GM18505 (cell line): ENCODE results near the gene SEMA6B.

ENCODE experiments used
- ATAC-seq: cut with Tn5 transposase; IDR thresholded peaks from one replicate; pipeline ENCODE4 v1.9.1; 2021; ENCODE audit not compliant: unreplicated experiment
- POLR2A ChIP-seq: IDR thresholded peaks from 4 replicates; pipeline ENCODE4 v1.6.1; 2011; ENCODE audit warnings: borderline replicate concordance; ENCODE audit not compliant: insufficient read depth, insufficient read length; ENCODE audit errors: extremely low read depth

SEMA6B gene

DNA sequence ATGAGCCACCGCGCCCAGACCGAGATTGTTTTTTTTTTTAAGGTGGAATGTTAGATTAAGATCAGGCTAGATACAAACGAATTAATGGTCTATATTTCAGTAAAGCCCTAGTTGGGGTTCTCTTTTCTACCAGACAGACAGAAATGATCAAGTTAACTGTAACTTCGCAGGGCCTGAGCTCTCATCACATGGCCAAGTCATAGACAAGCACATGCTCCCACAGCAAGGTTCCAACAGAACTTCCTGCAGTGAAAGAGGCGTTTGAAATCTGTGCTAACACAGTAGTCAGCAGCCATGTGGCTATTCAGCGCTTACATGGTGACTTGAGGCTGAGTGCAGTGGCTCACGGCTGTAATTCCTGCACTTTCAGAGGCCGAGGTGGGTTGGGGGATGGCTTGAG lies 34.7 kb upstream of the SEMA6B start:
- ATAC-seq: no peak

DNA sequence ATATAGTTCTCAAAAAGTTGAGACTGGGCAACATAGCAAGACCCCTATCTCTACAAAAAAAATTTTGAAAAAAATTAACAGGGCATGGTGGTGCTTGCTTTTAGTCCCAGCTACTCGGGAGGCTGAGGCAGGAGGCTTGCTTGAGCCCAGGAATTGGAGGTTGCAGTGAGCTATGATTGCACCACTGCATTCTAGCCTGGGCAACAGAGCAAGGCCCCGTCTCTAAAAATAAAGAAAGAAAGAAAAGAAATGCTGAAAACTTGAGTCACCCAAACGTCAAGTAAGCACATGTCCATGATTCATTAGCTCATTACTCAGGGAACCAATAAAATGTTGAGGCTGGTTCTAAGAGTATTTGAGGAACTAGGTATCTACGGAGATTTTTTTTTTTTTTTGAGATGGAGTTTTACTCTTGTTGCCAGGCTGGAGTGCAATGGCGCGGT lies 33.9 kb upstream of the SEMA6B start:
- ATAC-seq: no peak
- no peak for TF ChIP-seq POLR2A

More for the DNA sequence above, 34.7 kb upstream of the SEMA6B start:
- no peak for TF ChIP-seq POLR2A

DNA sequence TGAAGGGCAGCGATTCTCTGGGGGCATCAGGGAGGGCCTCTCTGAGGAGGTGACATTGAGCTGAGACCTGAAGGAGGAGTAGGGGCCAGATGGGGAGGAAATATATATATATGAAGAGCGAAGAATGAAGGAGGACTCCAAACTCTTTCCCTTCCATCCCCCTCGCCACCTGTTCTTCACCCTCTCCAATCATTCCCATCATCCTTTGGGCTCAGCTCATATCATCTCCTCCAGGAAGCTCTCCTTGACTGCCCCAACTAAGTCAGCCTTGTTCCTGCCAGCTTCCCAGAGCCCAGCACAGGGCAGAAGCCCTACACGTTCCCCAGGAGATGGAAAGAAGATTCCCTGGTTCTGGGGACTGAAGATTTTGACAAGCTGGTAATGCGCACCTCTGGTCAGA lies 33.0 kb upstream of the SEMA6B start:
- no peak for TF ChIP-seq POLR2A
- ATAC-seq: no peak

DNA sequence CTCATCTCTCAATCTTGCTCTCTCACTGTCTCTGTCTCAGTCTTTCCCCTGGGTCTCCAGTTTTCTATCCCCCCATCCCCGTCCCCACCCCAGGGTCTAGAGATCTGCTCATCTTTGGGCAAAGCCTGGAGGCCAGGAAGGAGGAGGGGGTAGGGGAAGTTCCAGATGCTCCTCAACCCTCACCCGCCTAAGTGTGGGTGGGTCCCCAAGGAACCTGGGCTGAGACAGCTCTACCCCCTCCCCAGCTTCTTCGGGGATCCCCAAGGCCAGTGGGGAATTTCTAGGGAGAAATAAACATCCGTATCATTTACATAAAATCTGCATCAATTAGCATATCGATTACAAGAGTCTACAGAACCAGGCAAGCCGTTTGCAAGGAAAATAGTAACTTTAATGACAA lies 31.8 kb upstream of the SEMA6B start:
- no peak for ATAC-seq
- TF ChIP-seq POLR2A: no peak

DNA sequence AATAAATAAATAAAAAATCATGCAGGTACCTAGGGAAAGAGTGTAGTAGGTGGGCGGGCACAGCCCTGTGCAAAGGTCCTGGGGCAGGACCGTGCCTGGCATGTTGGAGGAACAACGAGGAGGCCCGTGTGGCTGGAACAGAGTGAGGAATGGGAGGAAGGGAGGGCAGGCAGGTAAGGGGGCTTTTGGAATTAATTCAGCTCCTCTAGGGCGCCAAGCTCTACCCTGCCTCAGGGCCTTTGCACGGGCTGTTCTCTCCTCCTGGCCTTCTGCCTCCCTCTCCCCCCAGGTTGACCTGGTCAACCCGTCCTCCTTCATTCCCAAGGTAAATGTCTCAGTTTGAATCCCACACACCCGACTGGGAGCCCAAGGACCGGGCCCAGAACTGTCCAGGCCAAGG lies 31.1 kb upstream of the SEMA6B start:
- TF ChIP-seq POLR2A: no peak

DNA sequence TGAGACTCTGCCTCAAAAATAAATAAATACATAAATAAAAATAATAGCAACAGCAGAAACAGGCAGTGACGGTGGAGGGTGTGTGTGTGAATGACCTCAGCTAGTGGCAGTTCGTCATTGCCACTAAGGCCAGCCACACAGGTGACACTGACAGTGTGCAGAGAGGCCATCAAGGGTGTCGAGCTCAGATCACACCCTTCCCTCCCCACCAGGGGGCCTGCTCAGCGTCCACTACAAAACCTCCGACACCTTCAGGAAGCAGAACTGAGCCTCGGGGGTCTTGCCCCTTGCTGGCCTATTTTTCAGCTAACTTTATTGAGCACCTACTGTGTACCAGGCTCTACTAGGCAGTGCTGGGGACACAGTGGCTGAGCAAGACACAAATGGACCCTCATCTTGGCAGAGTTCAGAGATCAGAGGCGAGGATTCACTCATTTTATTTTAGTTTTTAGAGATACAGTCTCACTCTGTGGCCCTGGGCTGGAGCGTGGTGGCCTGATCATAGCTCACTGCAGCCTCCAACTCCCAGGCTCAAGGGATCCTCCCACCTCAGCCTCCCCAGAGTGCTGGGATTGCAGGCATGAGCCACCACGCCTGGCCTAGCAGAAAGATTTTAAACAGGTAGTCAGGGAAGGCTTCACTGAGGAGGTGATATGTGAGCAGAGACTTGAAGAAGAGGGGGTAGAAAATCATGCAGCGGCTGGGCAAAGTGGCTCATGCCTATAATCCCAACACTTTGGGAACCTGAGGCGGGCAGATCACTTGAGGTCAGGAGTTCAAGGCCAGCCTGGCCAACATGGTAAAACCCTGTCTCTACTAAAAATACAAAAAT lies 30.3 kb upstream of the SEMA6B start:
- ATAC-seq: no peak
- no peak for TF ChIP-seq POLR2A

More for the DNA sequence above, 31.1 kb upstream of the SEMA6B start:
- ATAC-seq: no peak

DNA sequence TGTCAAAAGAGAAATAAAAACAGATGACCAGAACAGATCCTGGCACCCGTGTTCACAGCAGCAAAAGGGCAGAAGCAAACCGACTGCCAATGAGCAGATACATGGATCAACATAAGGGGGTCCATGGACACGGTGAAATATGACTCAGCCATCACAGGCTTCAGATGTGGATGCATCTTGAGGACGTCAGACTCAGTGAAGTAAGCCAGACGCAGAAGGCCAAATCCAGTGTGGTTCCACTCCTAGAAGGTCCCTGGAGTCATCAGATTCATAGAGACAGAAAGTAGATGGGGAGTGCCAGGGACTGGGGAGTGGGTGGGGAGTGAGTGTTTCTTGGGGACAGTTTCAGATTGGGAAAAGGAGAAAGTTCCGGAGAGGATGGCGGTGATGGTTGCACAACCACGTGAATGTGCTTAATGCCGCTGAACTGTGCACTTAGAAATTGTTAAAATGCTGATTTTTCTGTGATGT lies 28.8 kb upstream of the SEMA6B start:
- no peak for ATAC-seq
- no peak for TF ChIP-seq POLR2A

DNA sequence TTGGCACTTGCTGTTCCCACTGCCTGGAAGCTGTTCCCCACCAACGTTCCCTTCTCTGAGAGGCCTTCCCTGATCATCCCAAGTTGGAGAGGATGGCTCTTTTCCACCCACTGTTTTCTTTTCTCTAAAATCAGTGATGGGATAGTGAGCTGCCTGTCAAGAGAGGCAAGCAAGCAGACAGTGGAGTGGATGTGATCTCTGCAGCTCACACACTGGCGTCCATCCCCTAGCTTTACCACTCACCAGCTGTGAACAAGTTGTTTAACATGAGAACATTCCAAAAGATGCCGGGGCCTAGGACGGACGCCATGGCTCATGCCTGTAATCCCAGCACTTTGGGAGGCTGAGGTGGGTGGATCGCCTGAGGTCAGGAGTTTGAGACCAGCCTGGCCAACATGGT lies 28.0 kb upstream of the SEMA6B start:
- ATAC-seq: no peak

DNA sequence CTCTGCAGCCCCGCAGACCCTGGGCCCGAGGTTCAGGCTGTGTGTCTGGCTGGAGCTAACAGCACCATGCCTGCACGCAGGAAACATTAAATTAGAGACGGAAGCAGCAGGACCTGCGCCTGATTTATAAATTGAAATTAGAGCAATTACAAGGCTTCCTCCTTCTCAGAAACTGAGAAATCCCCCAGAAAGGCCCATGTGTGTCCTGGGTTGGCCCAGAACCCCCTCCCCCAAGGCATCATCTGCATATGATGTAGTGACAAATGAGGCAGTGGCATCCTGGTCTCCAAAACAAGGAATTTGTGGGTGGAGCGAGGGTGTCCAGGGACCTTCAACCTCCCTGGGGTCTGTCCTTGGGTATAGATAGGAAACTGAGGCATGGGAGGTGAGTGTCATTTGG lies 27.2 kb upstream of the SEMA6B start:
- TF ChIP-seq POLR2A: no peak
- no peak for ATAC-seq

More for the DNA sequence above, 28.0 kb upstream of the SEMA6B start:
- TF ChIP-seq POLR2A: no peak

DNA sequence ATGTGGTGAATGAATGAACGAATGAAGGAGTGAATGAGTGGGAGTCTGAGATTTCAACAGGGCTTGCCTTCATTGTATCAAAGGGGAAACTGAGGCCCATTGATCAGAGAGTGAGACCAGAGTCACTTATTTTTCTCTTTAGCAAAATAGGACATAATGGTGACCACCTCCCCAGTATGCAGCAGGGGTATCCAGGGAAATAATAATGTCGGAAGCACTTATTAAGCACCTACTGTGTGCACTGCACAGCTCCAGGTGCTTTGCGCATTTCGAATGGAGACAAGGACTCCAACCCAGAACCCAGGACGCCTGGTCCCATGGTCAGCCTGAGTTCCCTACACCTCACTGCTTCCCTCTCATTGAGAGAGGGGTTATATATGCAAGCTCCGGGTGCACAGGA lies 26.8 kb upstream of the SEMA6B start:
- no peak for TF ChIP-seq POLR2A
- ATAC-seq: no peak

DNA sequence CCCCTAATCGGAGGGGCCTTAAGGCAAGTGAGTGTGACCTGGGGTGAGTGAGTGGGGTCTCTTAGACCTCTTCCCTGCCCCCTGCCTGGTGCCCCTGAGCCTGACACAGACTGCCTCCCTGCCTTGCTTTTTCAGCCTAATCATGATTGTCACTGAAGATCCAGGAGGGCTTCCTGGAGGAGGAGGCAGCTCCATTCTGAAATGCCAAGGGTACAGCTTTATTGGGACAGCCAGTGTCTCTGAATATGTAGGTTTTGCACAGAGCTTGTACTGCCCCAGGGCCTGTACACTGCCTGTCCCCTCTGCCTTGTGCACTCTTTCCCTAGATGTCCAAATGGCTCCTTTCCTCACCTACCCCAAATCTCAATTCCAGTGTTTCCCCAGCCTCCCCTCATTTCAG lies 26.1 kb upstream of the SEMA6B start:
- TF ChIP-seq POLR2A: no peak
- ATAC-seq: no peak

DNA sequence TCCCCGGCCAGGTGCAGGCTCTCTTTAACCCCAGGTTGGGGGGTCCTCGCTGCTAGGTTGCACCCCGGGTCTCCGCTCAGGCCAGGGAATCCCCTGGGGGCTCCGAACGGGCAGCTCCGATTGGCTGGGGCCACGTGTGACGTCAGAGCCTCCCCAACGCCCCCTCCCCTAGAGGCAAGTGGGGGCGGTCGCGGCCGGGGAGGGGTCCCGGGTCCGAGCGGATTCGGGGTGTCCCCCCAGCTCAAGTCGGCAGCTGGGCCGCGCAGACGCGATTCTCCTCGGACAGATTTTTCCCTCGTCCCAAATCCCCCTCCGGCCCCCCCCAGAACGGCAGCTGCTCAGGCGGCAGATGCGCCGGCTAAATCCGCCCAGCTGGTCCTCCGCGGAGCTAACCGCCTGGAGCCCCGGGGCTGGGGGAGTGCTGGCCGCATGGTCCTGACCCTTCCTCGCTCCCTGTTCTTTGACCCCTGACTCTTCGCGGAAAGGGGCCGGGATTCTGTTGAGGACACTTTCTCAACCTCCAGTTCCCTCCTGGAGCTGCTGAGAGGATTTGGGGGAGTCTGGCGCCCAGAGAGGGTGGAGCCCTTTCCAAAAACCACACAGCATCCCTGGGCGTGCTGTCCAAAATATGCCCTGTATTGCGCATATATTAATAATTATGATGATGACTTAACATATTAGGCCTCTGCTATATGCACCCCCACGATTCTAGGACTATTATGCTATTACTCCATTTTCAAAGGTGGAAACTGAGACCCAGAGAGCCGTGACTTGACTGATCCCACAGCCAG lies 25.4 kb upstream of the SEMA6B start:
- TF ChIP-seq POLR2A: no peak
- no peak for ATAC-seq

DNA sequence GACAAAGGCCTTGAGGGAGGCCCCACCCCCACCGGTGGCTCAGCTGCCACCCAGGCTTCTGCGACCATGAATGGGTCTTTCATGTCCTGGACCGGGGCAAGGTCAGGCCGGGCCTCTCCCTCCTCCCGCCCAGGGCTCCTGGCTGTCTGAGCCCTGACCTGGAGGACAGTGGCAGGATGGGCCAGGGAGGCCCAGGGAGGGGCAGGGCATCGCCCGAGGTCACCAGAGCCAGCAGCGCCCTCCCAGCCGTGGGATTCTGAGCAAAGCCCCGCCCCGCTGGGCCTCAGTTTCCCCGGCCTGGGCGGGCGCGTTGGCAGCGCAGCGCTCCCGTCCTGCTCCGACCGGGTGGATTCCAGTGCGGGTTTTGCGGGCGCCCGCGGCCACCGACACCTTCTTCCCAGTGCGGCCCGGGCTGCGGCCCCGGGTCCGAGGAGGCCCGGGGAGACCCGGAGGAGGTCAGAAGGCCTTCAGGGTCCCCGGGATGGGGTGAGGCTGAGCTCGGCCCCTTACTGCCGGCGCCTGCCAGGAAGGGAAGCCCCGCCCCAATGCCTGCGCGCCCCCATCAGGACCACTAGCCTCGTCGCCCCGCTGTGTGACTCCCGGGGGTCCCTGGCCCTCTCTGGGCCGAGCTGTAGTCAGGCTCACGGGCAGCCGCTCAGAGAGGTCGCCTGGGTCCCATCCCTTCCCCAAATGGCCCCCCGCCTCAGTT lies 24.6 kb upstream of the SEMA6B start:
- no peak for ATAC-seq
- no peak for TF ChIP-seq POLR2A
